ENCODE results near the gene MLLT3. TPM values are rescaled to one million over a fixed set of nuclear protein-coding genes. Genes with fewer than 3 reads are reported as not detected.

MLLT3 gene
- total and polyA plus RNA-seq, 10 donors = 2.8 to 15.2 (median 10.6) TPM

- no peaks in the 10 kb centered on the region for H3K9me3 ChIP-seq
- no peaks in the 10 kb centered on the region for H3K36me3 ChIP-seq
- H3K27ac ChIP-seq = no peak overlapping the region
- H3K4me1 ChIP-seq = peaks cover 0 to 25% (median 10%) of the 10 kb centered on the region in 6 donors
- H3K4me3 ChIP-seq = no peak overlapping the region
- intact Hi-C loops (cut with DNase I; ENCODE audit: low total_unique reads) = no loop called here
- no peaks in the 10 kb centered on the region for H3K27me3 ChIP-seq (replicated peaks in 1 of 7)
- DNase-seq = no peak
- TF ChIP-seq POLR2A (IDR thresholded peaks at IDR 0.05) (no peak), POLR2AphosphoS5 (IDR thresholded peaks at IDR 0.05) (no peak)
- TF ChIP-seq, protein P1, sequence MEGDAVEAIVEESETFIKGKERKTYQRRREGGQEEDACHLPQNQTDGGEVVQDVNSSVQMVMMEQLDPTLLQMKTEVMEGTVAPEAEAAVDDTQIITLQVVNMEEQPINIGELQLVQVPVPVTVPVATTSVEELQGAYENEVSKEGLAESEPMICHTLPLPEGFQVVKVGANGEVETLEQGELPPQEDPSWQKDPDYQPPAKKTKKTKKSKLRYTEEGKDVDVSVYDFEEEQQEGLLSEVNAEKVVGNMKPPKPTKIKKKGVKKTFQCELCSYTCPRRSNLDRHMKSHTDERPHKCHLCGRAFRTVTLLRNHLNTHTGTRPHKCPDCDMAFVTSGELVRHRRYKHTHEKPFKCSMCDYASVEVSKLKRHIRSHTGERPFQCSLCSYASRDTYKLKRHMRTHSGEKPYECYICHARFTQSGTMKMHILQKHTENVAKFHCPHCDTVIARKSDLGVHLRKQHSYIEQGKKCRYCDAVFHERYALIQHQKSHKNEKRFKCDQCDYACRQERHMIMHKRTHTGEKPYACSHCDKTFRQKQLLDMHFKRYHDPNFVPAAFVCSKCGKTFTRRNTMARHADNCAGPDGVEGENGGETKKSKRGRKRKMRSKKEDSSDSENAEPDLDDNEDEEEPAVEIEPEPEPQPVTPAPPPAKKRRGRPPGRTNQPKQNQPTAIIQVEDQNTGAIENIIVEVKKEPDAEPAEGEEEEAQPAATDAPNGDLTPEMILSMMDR (IDR thresholded peaks at IDR 0.05 in 8 of 11, conservative IDR thresholded peaks at IDR 0.05 in 3 of 11) = no peak
- WGBS, 5 donors = 0 to 57% (median 0%) methylated on average over 1 of the region's 1 CpG
Measured at GRCh38 chr9:20507431-20507830, 114.9 kb downstream of the MLLT3 start.

DNA sequence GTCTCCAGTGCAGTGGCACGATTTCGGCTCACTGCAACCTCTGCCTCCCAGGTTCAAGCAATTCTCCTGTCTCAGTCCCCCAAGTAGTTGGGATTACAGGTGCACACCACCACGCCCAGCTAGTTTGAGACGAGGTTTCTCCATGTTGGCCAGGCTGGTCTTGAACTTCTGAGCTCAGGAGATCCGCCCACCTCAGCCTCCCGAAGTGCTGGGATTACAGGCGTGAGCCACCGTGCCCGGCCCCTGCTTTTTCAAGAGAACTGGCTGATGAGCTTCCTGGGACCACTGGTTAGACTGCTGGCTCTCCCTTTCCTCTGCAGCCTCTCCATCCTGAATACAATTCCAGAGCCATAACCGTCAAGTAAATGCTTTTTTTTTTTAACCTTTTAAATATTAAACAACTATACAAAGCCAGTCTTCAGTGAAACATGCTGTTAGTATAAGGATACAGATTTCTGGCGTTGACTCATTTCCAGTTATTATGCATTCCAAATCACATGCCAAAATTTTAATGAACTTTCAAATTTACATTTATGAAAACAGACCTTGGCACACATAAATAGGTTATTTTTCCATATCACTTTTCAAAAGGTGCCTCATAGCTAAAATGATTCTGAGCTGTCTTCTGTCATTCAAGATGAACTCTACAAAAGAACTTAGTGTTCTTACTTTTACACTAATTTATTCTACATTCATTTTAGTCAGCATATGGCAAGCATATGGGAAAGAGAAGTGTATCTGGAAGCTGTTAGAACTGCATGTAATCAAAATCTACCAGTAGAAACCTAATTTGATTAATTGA is 116.0 kb downstream of the MLLT3 start:
- Histone ChIP-seq H3K27me3 (replicated peaks in 1 of 7) (no peaks in the 10 kb centered on the region), H3K9me3 (no peaks in the 10 kb centered on the region), H3K27ac (no peak overlapping the region), H3K4me1 (peaks cover 0 to 25% (median 10%) of the 10 kb centered on the region in 6 donors), H3K4me3 (no peak overlapping the region), H3K36me3 (no peaks in the 10 kb centered on the region)
- WGBS, 5 donors = 92 to 95% (median 92%) methylated on average over 11 of the region's 11 CpGs
- no peak for DNase-seq
- no peak for TF ChIP-seq POLR2AphosphoS5 (IDR thresholded peaks at IDR 0.05)
- TF ChIP-seq, protein P1 (IDR thresholded peaks at IDR 0.05 in 8 of 11, conservative IDR thresholded peaks at IDR 0.05 in 3 of 11) = no peak
- TF ChIP-seq POLR2A (IDR thresholded peaks at IDR 0.05) = no peak
- intact Hi-C loops (cut with DNase I; ENCODE audit: low total_unique reads) = no loop called here

GRCh38 chr9:20505574-20505973 is 116.7 kb downstream of the MLLT3 start:
- intact Hi-C loops (cut with DNase I; ENCODE audit: low total_unique reads) = no loop called here
- Histone ChIP-seq H3K4me3 (no peak overlapping the region), H3K27me3 (replicated peaks in 1 of 7) (no peaks in the 10 kb centered on the region), H3K9me3 (no peaks in the 10 kb centered on the region), H3K36me3 (no peaks in the 10 kb centered on the region), H3K4me1 (peaks cover 0 to 25% (median 10%) of the 10 kb centered on the region in 6 donors), H3K27ac (no peak overlapping the region)
- 85 to 97% (median 92%) methylated on average over 5 of the region's 5 CpGs for WGBS, 5 donors
- no peak for TF ChIP-seq POLR2A (IDR thresholded peaks at IDR 0.05)
- TF ChIP-seq, protein P1 (IDR thresholded peaks at IDR 0.05 in 8 of 11, conservative IDR thresholded peaks at IDR 0.05 in 3 of 11) = no peak
- TF ChIP-seq POLR2AphosphoS5 (IDR thresholded peaks at IDR 0.05) = no peak
- DNase-seq = no peak

DNA sequence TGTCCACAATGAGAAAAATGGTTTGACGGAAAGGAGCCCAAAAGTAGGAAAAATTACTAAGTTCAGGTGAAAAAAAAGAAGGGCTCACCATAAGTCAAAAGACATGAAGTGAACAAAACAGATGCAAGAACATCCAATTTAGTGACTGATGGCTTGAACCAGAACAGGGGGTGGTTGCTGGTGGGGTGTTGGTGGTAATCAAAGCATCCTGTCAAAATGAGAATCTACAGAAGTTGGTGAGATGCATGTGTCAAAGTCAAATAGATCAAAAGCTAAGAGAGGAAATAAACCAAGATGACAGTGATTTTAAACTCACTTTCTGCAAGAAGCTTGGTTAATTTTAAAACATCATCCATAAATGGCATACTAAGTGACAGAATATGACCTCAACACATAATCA is 117.4 kb downstream of the MLLT3 start:
- 93 to 98% (median 96%) methylated on average over 1 of the region's 1 CpG for WGBS, 5 donors
- intact Hi-C loops (cut with DNase I; ENCODE audit: low total_unique reads) = no loop called here
- peaks cover 0 to 25% (median 10%) of the 10 kb centered on the region in 6 donors for H3K4me1 ChIP-seq
- no peak overlapping the region for H3K4me3 ChIP-seq
- DNase-seq = no peak
- H3K27ac ChIP-seq = no peak overlapping the region
- TF ChIP-seq POLR2AphosphoS5 (IDR thresholded peaks at IDR 0.05) (no peak), POLR2A (IDR thresholded peaks at IDR 0.05) (no peak)
- TF ChIP-seq, protein P1 (IDR thresholded peaks at IDR 0.05 in 8 of 11, conservative IDR thresholded peaks at IDR 0.05 in 3 of 11) = no peak
- no peaks in the 10 kb centered on the region for H3K27me3 ChIP-seq (replicated peaks in 1 of 7)
- H3K36me3 ChIP-seq = no peaks in the 10 kb centered on the region
- no peaks in the 10 kb centered on the region for H3K9me3 ChIP-seq

All from spleen (tissue), 11 donors.